Erythroblast (primary cell): Measurements from ENCODE around the gene TRAF3IP3.
A peak's percentile ranks its signal among the peaks of the same experiment; 100 is the strongest.

ENCODE experiments used
- DNase-seq, 2 experiments: peaks; one replicate each; lab custom pipeline; 2025; lab: John Stamatoyannopoulos, UW
- GATA1 ChIP-seq: IDR thresholded peaks from 2 replicates; pipeline ENCODE4 v1.6.1; 2011; ENCODE audit warnings: low read depth, mild to moderate bottlenecking, control low read depth, low read length, moderate library complexity
- POLR2A ChIP-seq: IDR thresholded peaks from 2 replicates; pipeline ENCODE4 v1.6.1; 2011; ENCODE audit warnings: mild to moderate bottlenecking, low read length

The TRAF3IP3 gene

DNA sequence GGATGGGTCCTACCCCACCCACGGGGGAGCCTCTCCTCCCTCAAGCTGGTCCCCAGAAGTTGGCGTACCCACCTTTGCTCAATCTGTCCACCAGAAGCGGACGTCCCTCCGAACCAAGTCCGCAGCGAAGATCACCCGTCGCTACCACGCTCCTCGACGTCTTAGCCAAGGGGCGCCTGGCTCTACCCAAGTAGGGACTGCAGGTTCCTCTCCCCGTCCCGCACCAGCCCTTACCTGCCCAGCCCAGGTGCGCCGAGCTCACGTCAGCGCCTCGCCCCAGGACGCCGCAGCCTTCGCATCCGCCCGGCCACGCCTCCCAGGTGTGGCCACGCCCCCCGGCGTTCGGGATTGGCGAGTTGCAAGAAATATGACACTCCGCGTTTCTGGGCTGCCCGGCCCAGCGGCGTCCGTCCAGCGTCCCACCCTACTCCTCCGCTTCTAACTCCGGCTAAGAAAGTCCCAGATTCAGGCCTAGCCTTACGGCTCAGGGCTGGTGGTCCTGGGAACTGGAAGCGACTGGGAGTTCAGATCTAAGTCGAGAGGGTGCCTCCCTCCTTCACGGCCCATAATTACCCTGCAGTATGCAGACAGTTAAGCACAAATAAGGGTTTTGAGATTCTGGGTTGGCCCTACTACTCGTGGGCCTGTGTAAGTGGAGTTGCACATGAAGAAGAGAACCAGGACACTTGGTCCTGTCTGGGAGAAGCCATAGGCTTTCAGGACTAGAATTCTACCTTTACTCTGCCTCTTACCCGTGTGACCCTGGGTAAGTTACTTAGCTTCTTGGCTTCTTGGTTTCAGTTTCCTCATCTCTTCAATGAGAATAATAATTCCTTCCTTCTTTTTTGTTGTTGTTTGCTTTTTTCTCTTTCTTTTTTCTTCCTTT lies 50.3 kb downstream of the TRAF3IP3 start, which contains the start of gene IRF6:
Gene IRF6, minus strand, starts transcription at position 268 of the 886 bp plus-strand sequence. CDS start 4,729 bp downstream, outside the sequence.
- no peak for TF ChIP-seq GATA1
- peak; percentile 76 for TF ChIP-seq POLR2A
- DNase-seq, result peak; percentile 91 to 92

- peak in 1 of 2 experiments; percentile 39 for DNase-seq
- TF ChIP-seq POLR2A (no peak), GATA1 (no peak)
These were observed 51.7 kb downstream of the TRAF3IP3 start for GRCh38 chr1:209807509-209807908.

- TF ChIP-seq POLR2A, result no peak
- TF ChIP-seq GATA1, result no peak
- peak; percentile 83 to 87 for DNase-seq
These were observed 52.3 kb downstream of the TRAF3IP3 start for GRCh38 chr1:209808059-209808581.

- no peak for DNase-seq
These were observed 53.8 kb downstream of the TRAF3IP3 start for GRCh38 chr1:209809611-209810010.

DNA sequence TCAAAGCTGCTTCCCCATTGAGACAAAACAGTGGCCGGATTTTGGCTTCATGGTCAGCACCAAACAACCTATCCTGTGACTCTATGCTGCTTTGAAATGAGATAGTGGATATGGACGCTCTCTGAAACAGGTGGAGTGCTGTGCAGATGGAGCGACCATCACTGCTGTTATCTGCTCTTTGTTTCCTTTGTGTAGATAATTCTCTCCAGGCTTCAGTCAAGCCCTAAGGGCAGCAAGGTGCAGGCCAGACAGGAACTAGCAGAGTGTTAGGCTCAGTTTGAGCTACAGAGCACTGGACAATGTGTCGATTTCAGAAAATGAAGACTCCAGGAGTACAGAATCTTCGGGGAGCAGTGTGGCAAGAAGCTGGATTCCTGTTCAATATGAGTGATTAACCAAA lies 54.9 kb downstream of the TRAF3IP3 start:
- DNase-seq, result no peak
- TF ChIP-seq POLR2A (no peak), GATA1 (no peak)

More at GRCh38 chr1:209809611-209810010, 53.8 kb downstream of the TRAF3IP3 start:
- TF ChIP-seq GATA1 (no peak), POLR2A (no peak)

DNA sequence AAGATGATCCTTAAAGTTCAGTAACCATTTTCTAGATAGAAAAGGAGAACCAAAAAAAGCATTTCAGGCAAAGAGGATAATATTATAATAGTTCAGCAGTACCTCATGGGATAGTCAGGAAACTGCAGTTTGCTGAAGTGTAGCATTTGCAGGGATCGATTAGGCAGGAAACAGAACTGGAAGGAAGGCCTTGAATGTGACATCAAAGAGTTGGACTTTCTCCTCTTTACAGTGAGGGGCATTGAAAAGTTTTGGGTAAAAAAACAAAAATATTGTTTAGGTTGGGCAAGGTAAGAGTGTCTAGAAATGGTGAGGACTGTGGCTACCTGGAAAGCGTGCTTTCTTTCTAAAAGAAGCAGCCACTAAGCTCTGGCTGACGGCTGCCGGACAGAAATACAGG lies 58.0 kb downstream of the TRAF3IP3 start:
- no peak for TF ChIP-seq GATA1
- TF ChIP-seq POLR2A, result no peak
- no peak for DNase-seq

- no peak for TF ChIP-seq POLR2A
- TF ChIP-seq GATA1, result no peak
- no peak for DNase-seq
These were observed 59.6 kb downstream of the TRAF3IP3 start for GRCh38 chr1:209815490-209815889.

DNA sequence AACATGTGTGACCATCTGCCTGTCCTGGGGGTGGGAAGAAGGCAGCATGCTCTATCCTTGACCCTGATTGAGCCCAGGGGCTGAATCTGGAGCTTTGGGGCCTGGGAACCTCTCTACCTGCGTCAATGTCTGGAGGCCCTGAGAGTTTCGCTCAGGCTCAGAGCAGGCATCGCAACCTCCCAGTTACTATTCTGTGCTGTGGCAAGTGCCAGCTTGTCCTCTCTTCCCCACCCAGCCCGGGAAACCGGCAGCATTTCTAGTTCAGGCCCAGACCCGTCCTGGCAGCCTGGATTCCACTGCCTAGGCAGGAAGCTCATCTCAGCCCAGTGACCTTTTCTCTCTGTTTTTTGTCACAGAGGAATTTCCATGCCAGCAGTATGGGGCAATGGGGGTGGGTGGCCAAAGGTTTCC lies 60.1 kb downstream of the TRAF3IP3 start:
- DNase-seq, result no peak
- TF ChIP-seq GATA1 (no peak), POLR2A (no peak)

DNA sequence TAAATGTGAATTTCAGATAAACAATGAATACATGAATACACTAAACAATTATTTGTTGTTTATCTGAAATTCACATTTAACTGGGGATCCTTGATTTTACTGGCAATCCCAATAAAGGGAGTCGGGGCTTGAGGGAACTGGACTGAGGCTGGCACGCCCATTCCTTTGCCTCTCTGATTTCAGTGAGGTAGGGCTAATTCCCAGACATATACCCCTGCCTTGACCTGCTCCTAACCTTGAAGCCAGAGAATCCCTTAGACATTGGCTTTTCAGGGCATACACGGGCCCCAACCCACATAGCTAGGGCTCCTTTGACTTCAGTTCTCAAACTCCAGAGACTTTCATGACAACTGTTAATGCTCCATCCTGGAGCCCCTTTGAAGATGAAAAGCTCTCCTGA lies 61.1 kb downstream of the TRAF3IP3 start:
- DNase-seq, result no peak
- TF ChIP-seq POLR2A (no peak), GATA1 (no peak)

DNA sequence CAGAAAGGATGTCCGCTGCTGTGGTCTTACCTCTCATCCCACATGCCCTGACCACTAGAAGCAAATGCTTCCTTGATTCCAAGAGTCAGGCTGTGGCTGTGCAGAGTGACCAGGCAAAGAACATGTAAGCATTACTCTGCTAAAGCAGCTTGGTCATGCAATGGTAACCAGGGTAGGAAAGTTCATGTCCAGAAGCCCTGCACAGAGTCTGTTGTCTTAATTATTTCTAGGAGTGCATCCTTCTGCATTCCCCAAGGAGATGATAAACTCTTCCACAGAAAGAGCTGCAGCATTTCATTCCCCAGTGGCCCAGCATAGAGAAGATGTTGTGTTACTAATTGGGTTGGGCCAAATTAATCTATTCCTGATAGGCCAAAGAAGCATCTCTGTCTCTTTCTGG lies 61.8 kb downstream of the TRAF3IP3 start:
- DNase-seq, result no peak

GRCh38 chr1:209819058-209819457 lies 63.2 kb downstream of the TRAF3IP3 start:
- no peak for DNase-seq
- TF ChIP-seq GATA1 (no peak), POLR2A (no peak)

More for the DNA sequence above, 61.8 kb downstream of the TRAF3IP3 start:
- no peak for TF ChIP-seq POLR2A
- TF ChIP-seq GATA1, result no peak

GRCh38 chr1:209820986-209821385 lies 65.1 kb downstream of the TRAF3IP3 start:
- TF ChIP-seq POLR2A (no peak), GATA1 (no peak)
- DNase-seq, result no peak

DNA sequence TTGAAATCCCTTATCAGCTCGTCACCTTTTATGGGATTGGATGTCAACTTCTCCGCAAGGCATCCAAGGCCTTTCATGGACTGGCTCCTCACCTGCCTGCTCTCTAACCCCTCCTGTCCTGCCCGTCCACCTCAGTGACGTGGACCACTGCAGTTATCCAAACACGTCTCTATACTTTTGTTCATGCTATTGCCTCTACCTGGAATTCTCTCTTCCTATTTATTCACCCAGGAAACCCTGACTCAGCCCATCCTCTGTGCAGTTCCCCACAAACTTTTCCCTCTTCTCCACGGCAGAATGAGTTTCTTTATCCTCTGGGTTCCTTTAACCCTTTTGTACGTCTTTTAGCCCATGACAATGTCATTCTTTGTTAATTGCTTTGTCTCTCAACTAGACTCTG lies 66.9 kb downstream of the TRAF3IP3 start:
- DNase-seq, result no peak
- TF ChIP-seq GATA1, result no peak
- TF ChIP-seq POLR2A, result no peak
